ENCODE measurements around the gene PNO1. TPM values are rescaled to one million over a fixed set of nuclear protein-coding genes. Genes with fewer than 3 reads are reported as not detected.

PNO1 gene
- total and polyA plus RNA-seq, 9 of the 15 experiments (the other 6 are each of a cell fraction or from before 2014, with no cell fraction given): 11.8 to 81.7 (median 41.1) TPM

GRCh38 chr2:68223419-68223818, 65.7 kb downstream of the PNO1 start (continued):
- TF ChIP-seq, protein P1, sequence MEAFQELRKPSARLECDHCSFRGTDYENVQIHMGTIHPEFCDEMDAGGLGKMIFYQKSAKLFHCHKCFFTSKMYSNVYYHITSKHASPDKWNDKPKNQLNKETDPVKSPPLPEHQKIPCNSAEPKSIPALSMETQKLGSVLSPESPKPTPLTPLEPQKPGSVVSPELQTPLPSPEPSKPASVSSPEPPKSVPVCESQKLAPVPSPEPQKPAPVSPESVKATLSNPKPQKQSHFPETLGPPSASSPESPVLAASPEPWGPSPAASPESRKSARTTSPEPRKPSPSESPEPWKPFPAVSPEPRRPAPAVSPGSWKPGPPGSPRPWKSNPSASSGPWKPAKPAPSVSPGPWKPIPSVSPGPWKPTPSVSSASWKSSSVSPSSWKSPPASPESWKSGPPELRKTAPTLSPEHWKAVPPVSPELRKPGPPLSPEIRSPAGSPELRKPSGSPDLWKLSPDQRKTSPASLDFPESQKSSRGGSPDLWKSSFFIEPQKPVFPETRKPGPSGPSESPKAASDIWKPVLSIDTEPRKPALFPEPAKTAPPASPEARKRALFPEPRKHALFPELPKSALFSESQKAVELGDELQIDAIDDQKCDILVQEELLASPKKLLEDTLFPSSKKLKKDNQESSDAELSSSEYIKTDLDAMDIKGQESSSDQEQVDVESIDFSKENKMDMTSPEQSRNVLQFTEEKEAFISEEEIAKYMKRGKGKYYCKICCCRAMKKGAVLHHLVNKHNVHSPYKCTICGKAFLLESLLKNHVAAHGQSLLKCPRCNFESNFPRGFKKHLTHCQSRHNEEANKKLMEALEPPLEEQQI (IDR thresholded peaks at IDR 0.05): no peak
- TF ChIP-seq ZNF133 (CRISPR knock-in tag; IDR thresholded peaks at IDR 0.05): no peak
- TF ChIP-seq LCOR (CRISPR knock-in tag; IDR thresholded peaks at IDR 0.05): no peak

GRCh38 chr2:68225119-68225632, 67.5 kb downstream of the PNO1 start:
- 0% methylated on average over 2 of the region's 2 CpGs for WGBS (ENCODE audit: insufficient coverage, low coverage, missing lambda C conversion rate)
- in situ Hi-C loops (cut with MboI): no loop called here
- peak in 3 of 4 experiments; percentile 22 to 75 (median 41) for DNase-seq (ENCODE audit: extremely low read depth in 1 of 4, low spot score in 3 of 4)
- Histone ChIP-seq H3K4me3 (no peak overlapping the region), H3K4me2 (ENCODE audit: insufficient read depth, low read length) (peak overlapping the region; percentile 34), H3K27me3 (ENCODE audit: control insufficient read depth in 2 of 2, insufficient read depth in 2 of 2, low read length in 2 of 2) (no peaks in the 10 kb centered on the region), H3K9me3 (replicated peaks; ENCODE audit: control insufficient read depth, insufficient read depth, low read depth, low read length) (no peaks in the 10 kb centered on the region), H3K27ac (ENCODE audit: extremely low read depth, low read depth, low read length) (peak overlapping the region; percentile 50; the same call in 2 of the 3 replicates), H3K36me3 (ENCODE audit: control insufficient read depth, insufficient read depth, low read length) (peaks cover 8% of the 10 kb centered on the region), H3K4me1 (replicated peaks in 1 of 2; ENCODE audit: control insufficient read depth in 2 of 2, insufficient read depth in 2 of 2, low read length in 2 of 2) (peaks cover 5 to 8% of the 10 kb centered on the region in 2 experiments; a peak in 3 of 5 replicates), H3K79me2 (ENCODE audit: control insufficient read depth, insufficient read depth, low read length) (peaks cover 99% of the 10 kb centered on the region), H3K9me1 (ENCODE audit: control insufficient read depth, insufficient read depth, low read length) (no peaks in the 10 kb centered on the region), H2AFZ (ENCODE audit: low read depth, low read length) (0 out of 2 replicates have a peak overlapping the region, but pooled peaks have one; percentile 53), H4K20me1 (replicated peaks; ENCODE audit: control insufficient read depth, insufficient read depth, low read length) (no peaks in the 10 kb centered on the region; the same call in 1 of the 2 replicates), H3K9ac (ENCODE audit: insufficient read depth in 1 of 2, low read depth in 2 of 2, low read length in 2 of 2) (peak overlapping the region in 1 of 2 experiments; percentile 11; a peak in 2 of 4 replicates)
- ChIA-PET POLR2A (interaction anchor here (0.8 to 1.5 kb wide), 8 partner anchors 9 to 118 kb away, joined by 3 to 4 read pairs (median 3); no protein-coding TSS in a partner anchor), CTCF (ENCODE audit: low intra/inter-chr PET ratio) (no interaction called here)
- no TSS peak for BruUV-seq (replicated peaks)
- FAIRE-seq: peak; percentile 89
- intact Hi-C loops (cut with micrococcal nuclease): loop anchor here (1.0 kb wide), 1 partner anchor 103 kb away; no protein-coding TSS in a partner anchor
- peak; percentile 90 for ATAC-seq
- TF ChIP-seq JUN (IDR thresholded peaks at IDR 0.05; ENCODE audit: borderline replicate concordance, low read depth, low read length): no peak
- TF ChIP-seq JUN (CRISPR knock-in tag; IDR thresholded peaks at IDR 0.05; ENCODE audit: borderline replicate concordance): no peak
- TF ChIP-seq ZBTB5 (IDR thresholded peaks at IDR 0.05): no peak
- no peak for TF ChIP-seq KLF16 (IDR thresholded peaks at IDR 0.05)
- no peak for TF ChIP-seq SUPT5H (IDR thresholded peaks at IDR 0.05)
- TF ChIP-seq RAD21 (CRISPR knock-in tag; conservative IDR thresholded peaks at IDR 0.05 in 1 of 2, IDR thresholded peaks at IDR 0.05 in 1 of 2): peak; percentile 29 to 70
- TF ChIP-seq MAFF (IDR thresholded peaks at IDR 0.05; ENCODE audit: low read length): no peak
- peak; percentile 74 for TF ChIP-seq SPI1 (IDR thresholded peaks at IDR 0.05; ENCODE audit: borderline replicate concordance, low read depth, low read length)
- TF ChIP-seq, protein P1 (IDR thresholded peaks at IDR 0.05): 0 out of 2 replicates have a peak, but pooled peaks have one; percentile 23
- peak; percentile 64; the same call in 1 of the 2 replicates for TF ChIP-seq EP400 (IDR thresholded peaks at IDR 0.05)
